ENCODE measurements around the gene UQCRH. TPM values are rescaled to one million over a fixed set of nuclear protein-coding genes. Genes with fewer than 3 reads are reported as not detected.

Gene UQCRH
- total RNA-seq, 1 donor from 2014 or later: 317 TPM

DNA sequence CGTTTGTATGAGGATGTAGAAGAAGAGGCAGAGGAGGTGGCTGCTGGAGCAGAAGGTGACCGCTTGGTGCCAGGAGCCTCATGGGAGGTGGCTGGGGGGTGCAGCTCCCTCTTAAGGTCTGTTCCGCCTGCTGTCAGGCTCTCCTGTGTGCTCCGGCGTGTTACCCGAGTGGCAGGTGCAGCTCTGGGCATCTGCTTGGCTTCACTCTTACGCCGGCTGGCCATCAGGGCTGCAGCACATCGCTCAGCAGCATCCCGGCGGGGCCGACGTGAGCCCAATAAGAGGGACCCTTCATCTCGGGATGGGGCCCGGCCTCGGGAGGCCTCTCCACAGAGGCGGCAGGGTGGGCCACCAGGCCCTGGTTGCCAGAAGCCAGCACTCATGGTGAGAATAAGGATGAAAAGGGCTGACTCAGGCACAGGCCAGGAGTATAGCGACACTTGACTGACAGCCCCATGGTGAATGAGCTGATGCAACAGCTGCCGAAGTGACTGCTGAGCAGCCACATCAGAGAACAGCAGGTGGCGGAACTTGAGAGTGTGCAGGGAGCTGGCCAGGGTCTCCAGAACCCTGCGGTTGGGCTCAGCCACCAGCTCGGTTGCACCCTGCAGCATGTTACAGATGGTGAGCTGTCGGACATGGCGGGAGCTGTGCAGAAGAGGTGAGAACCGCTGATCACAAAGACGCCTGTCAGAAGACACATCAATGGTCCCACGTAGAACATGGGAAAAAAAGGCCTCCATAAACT, 17.6 kb upstream of the UQCRH start:
- peaks cover 18% of the 10 kb centered on the region for H3K4me1 Mint-ChIP-seq (ENCODE audit: unreplicated experiment)
- H3K36me3 Mint-ChIP-seq (ENCODE audit: low read depth, unreplicated experiment): peaks cover 41% of the 10 kb centered on the region
- peak overlapping the region; percentile 44 for H3K4me3 Mint-ChIP-seq (ENCODE audit: unreplicated experiment)
- no peak for DNase-seq (ENCODE audit: low spot score)
- H3K27me3 Mint-ChIP-seq (ENCODE audit: unreplicated experiment): peaks cover 2% of the 10 kb centered on the region
- H3K27ac Mint-ChIP-seq (ENCODE audit: unreplicated experiment): no peak overlapping the region
- TF ChIP-seq, protein P1, sequence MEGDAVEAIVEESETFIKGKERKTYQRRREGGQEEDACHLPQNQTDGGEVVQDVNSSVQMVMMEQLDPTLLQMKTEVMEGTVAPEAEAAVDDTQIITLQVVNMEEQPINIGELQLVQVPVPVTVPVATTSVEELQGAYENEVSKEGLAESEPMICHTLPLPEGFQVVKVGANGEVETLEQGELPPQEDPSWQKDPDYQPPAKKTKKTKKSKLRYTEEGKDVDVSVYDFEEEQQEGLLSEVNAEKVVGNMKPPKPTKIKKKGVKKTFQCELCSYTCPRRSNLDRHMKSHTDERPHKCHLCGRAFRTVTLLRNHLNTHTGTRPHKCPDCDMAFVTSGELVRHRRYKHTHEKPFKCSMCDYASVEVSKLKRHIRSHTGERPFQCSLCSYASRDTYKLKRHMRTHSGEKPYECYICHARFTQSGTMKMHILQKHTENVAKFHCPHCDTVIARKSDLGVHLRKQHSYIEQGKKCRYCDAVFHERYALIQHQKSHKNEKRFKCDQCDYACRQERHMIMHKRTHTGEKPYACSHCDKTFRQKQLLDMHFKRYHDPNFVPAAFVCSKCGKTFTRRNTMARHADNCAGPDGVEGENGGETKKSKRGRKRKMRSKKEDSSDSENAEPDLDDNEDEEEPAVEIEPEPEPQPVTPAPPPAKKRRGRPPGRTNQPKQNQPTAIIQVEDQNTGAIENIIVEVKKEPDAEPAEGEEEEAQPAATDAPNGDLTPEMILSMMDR (IDR thresholded peaks at IDR 0.05; ENCODE audit: unreplicated experiment): no peak
- H3K9me3 Mint-ChIP-seq (ENCODE audit: unreplicated experiment): no peaks in the 10 kb centered on the region

DNA sequence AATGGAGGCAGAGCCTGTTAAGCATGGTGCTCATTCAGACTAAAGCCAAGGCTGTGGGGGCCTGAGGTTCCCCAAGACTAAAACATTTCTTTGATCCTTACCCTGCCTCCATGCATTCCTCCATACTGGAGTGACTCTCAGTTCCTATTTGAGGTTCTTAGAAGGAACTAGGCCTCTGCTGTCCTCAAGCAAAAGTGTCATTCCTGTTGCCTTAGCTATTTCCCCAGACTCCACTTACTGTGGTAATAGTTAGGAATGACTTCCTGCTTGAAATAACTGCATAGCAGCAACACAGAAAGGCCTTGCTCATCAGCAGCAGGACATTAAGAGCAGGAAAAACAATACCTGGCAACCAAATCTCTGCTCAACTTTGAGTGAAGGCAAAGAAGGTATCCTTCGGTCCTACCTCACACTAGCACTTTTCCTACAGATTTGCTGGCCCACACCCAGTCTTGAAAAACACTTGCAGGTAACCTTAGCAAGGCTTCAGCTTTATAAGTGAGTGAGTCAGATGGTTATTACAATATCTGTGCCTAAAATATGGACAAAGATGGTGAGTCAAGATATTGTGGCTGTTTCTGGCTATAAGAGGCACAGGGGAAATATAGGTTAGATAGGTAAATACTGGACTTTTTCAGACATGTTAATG, 14.9 kb upstream of the UQCRH start:
- H3K4me1 Mint-ChIP-seq (ENCODE audit: unreplicated experiment): peaks cover 18% of the 10 kb centered on the region
- peaks cover 33% of the 10 kb centered on the region for H3K36me3 Mint-ChIP-seq (ENCODE audit: low read depth, unreplicated experiment)
- H3K4me3 Mint-ChIP-seq (ENCODE audit: unreplicated experiment): peak overlapping the region; percentile 56
- H3K27ac Mint-ChIP-seq (ENCODE audit: unreplicated experiment): peak overlapping the region; percentile 91
- peaks cover 2% of the 10 kb centered on the region for H3K27me3 Mint-ChIP-seq (ENCODE audit: unreplicated experiment)
- TF ChIP-seq, protein P1 (IDR thresholded peaks at IDR 0.05; ENCODE audit: unreplicated experiment): no peak
- no peaks in the 10 kb centered on the region for H3K9me3 Mint-ChIP-seq (ENCODE audit: unreplicated experiment)
- no peak for DNase-seq (ENCODE audit: low spot score)

DNA sequence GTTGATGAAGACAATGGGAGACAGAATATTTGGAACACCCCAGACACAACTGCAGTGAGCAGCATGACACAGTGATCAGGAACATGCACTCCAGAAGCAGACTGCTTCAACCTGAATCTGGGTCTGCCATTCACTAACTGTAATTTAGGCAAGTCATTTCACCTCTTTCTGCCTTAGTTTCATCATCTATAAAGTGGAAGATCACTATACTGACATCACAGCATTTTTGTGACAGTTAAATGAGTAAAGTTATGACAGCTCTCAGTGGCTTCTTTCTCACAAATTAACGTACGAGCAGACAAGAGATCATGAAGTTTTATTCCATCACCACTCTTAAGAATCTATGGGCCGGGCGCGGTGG, 14.4 kb upstream of the UQCRH start:
- H3K9me3 Mint-ChIP-seq (ENCODE audit: unreplicated experiment): no peaks in the 10 kb centered on the region
- H3K4me1 Mint-ChIP-seq (ENCODE audit: unreplicated experiment): peaks cover 18% of the 10 kb centered on the region
- H3K36me3 Mint-ChIP-seq (ENCODE audit: low read depth, unreplicated experiment): peaks cover 30% of the 10 kb centered on the region
- DNase-seq (ENCODE audit: low spot score): no peak
- peak overlapping the region; percentile 91 for H3K27ac Mint-ChIP-seq (ENCODE audit: unreplicated experiment)
- H3K4me3 Mint-ChIP-seq (ENCODE audit: unreplicated experiment): no peak overlapping the region
- TF ChIP-seq, protein P1 (IDR thresholded peaks at IDR 0.05; ENCODE audit: unreplicated experiment): no peak
- H3K27me3 Mint-ChIP-seq (ENCODE audit: unreplicated experiment): peaks cover 2% of the 10 kb centered on the region

DNA sequence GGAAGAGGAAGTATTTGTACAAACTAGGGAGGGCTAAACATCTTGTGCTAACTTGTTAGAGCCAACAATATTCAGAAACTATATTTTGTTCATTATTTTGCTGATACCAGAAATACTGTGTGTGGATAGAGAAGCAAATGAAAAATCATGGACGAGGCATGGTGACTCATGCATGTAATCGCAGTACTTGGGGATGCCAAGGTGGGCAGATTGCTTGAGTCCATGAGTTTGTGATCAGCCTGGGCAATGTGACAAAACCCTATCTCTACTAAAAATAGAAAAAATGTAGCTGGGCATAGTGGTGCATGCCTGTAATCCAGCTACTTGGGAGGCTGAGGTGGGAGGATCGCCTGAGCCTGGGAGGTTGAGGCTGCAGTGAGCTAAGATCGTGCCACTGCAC, 13.5 kb upstream of the UQCRH start:
- H3K27me3 Mint-ChIP-seq (ENCODE audit: unreplicated experiment): no peaks in the 10 kb centered on the region
- no peak overlapping the region for H3K27ac Mint-ChIP-seq (ENCODE audit: unreplicated experiment)
- H3K4me3 Mint-ChIP-seq (ENCODE audit: unreplicated experiment): no peak overlapping the region
- DNase-seq (ENCODE audit: low spot score): no peak
- no peaks in the 10 kb centered on the region for H3K9me3 Mint-ChIP-seq (ENCODE audit: unreplicated experiment)
- TF ChIP-seq, protein P1 (IDR thresholded peaks at IDR 0.05; ENCODE audit: unreplicated experiment): no peak
- H3K36me3 Mint-ChIP-seq (ENCODE audit: low read depth, unreplicated experiment): peaks cover 21% of the 10 kb centered on the region
- H3K4me1 Mint-ChIP-seq (ENCODE audit: unreplicated experiment): peaks cover 18% of the 10 kb centered on the region

DNA sequence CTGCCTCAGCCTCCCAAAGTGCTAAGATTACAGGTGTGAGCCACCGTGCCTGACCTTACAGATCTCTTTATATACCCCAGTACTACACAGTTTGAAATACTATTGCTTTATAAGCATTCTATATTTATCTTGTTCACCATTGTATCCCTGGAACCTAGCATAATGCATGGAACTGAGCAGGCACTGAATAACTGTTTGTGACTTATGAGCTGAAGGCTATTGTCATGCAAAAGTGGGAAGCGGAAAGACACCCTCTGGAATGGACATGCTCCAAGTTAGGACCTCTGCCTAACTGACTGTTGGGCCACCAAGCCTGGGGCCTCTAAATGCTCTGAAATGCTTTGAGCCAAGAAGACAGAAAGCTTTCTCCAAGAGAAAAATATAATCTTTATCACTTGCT, 8.2 kb upstream of the UQCRH start:
- H3K9me3 Mint-ChIP-seq (ENCODE audit: unreplicated experiment): no peaks in the 10 kb centered on the region
- peaks cover 22% of the 10 kb centered on the region for H3K36me3 Mint-ChIP-seq (ENCODE audit: low read depth, unreplicated experiment)
- H3K4me3 Mint-ChIP-seq (ENCODE audit: unreplicated experiment): no peak overlapping the region
- peaks cover 1% of the 10 kb centered on the region for H3K4me1 Mint-ChIP-seq (ENCODE audit: unreplicated experiment)
- no peak overlapping the region for H3K27ac Mint-ChIP-seq (ENCODE audit: unreplicated experiment)
- TF ChIP-seq, protein P1 (IDR thresholded peaks at IDR 0.05; ENCODE audit: unreplicated experiment): no peak
- no peaks in the 10 kb centered on the region for H3K27me3 Mint-ChIP-seq (ENCODE audit: unreplicated experiment)
- DNase-seq (ENCODE audit: low spot score): no peak
